ENCODE measurements around the gene PDIK1L.
A peak's percentile ranks its signal among the peaks of the same experiment; 100 is the strongest.

The PDIK1L gene

DNA sequence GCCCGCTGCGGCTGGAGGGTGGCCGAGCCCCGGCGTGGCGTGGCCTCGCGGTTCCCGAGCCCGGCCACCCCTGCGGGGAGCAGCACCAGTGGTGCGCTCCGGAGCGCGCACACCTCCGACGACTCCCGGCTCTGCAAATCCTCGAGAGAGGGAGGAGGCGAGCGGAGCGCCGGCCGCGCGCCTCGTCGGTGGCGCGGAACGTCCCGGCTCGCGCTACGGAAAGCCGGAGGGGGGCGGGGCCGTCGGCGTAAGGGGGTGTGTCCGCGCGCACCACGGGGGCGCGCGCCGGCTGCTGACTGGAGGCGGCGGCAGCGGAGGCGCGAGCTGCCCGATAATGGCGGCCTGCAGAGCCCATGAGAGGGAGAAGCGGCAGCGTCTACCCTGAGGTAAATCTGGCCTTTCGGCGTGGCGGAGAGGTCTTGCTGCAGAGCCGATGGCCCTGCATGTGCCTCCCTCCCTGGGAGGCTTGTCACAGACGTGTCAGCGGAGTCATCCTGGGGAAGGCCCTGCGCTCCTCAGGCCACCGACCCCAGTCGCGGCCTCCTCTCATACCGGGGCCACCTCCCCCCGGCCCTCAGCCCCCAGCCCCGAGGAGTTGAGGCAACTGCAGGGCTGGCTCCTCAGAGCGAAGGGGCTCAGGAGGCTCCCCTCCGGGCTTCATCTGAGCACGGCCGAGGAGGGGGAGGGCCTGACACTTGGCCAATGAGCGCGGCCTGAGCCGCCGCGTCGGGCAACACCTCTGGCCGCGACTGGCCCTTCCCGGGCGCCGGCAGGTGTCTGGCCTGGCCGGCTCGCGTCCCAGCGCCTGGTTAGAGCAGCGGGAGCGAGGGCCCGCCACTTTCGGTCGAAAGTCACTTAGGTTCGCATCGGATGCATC is at the start of gene PDIK1L:
Gene PDIK1L, plus strand, starts transcription at position 295 of the 877 bp plus-strand sequence. CDS start 2,485 bp downstream, outside the sequence.
- peak; percentile 52 for DNase-seq

DNA sequence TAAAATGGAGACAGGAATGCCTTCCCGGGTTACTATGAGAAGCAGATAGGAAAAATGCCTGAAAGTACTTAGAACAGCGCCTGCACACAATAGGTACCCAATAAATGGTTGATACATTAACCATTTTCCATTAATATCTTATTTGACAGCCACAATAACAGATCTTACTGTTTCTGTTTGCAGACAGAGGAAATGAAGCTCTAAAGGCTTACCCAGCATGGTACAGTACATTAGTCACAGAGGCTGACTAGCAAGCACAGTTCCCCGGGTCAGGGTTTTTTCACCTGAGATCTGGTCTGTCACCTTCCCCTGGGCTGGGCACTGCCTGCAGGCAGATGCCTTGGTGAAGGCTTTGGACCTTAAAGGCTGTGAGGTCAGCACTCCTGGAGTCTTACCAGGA is 47.1 kb upstream of the PDIK1L start:
- no peak for DNase-seq

DNA sequence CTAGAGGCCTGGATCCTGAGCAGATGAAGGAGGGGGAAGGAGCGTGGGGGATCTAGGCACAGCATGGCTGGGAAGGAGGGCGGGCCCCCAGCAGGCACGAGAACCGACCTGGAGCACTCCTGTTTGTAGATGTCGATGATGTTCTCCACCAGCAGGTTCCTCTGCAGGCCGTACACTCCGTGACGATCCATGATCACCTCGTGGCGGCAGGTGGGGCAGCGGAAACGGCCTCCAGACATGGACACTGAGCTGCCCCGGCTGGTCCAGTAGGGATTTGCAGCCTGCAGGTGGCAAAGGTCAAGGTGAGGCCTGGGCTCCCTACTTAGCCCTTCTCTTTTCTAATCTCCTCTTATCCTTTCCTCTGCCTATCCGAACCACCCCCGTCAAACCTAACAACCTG is 45.5 kb upstream of the PDIK1L start:
- no peak for DNase-seq

- no peak for DNase-seq
Observed at GRCh38 chr1:26066857-26067256, 44.8 kb upstream of the PDIK1L start.

DNA sequence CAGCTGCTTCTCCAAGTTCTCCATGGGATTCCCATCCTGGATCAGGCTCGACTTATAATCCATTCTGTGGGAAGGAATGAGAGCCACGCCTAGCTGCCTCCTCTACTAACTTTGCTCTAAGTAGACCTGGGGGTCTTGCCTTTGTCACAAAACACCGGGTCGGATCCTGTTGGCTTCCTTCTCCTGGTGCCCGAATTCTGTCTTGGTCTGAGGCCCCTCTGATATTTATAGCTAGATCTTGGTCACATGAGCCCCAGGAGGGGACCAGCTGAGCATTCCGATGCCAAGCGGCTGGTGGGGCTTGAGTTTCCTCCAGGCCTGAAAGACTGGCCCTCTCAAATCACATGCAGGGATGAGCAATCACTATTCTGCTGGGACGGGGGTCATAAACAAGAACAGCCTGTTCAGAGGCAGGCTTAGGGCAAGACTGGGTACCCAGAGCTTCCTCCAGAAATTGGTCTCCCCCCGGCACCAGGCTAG is 44.2 kb upstream of the PDIK1L start, which contains the start of gene TRIM63:
Gene TRIM63, minus strand, starts transcription at position 199 of the 480 bp plus-strand sequence. Its CDS starts 136 bp downstream, at position 63.
- no peak for DNase-seq

DNA sequence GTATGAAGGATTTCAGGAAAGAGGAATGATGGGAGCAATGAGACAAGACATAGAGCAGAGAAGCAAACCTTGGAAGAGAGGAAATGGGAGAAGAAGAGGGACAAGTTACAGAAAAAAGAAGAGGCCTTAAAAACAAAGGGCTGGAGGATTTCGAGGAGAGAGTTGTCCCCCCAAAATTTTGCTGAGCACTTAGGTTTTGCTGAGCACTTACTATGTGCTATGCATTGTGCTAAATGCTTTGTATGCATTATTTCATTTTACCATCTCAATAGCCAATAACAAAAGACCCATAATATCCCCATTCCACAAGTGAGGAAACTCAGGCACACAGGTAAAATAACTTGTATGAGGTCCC is 41.7 kb upstream of the PDIK1L start:
- no peak for DNase-seq

- DNase-seq = no peak
Observed at GRCh38 chr1:26070296-26070962, 41.2 kb upstream of the PDIK1L start.

GRCh38 chr1:26070963-26071342 is 40.7 kb upstream of the PDIK1L start:
- no peak for DNase-seq

DNA sequence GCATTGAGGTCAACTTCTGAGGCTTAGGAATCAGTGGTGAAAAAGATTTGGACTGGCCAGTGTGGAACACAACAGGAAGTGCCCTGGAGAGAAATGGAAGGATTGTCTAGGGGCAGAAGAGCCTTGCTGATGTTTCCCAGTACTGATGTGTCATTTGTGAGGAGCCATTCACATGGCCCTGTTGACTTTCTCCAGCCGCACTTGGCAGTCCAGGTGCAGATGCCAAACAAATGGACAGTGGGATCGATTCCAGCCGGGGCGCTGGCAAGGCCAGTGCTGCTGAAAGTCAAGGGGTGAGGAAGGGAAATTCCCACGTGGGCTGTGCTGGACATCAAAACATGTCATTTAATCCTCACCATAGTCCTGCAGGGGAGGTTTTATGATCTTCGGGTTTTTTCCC is 39.3 kb upstream of the PDIK1L start:
- DNase-seq = no peak

- DNase-seq = no peak
Observed at GRCh38 chr1:26075421-26076144, 36.0 kb upstream of the PDIK1L start.

- DNase-seq = no peak
Observed at GRCh38 chr1:26077524-26077923, 34.1 kb upstream of the PDIK1L start.

- DNase-seq = no peak
Observed at GRCh38 chr1:26078286-26079177, 33.1 kb upstream of the PDIK1L start.

GRCh38 chr1:26079178-26079563 is 32.5 kb upstream of the PDIK1L start:
- DNase-seq = no peak

DNA sequence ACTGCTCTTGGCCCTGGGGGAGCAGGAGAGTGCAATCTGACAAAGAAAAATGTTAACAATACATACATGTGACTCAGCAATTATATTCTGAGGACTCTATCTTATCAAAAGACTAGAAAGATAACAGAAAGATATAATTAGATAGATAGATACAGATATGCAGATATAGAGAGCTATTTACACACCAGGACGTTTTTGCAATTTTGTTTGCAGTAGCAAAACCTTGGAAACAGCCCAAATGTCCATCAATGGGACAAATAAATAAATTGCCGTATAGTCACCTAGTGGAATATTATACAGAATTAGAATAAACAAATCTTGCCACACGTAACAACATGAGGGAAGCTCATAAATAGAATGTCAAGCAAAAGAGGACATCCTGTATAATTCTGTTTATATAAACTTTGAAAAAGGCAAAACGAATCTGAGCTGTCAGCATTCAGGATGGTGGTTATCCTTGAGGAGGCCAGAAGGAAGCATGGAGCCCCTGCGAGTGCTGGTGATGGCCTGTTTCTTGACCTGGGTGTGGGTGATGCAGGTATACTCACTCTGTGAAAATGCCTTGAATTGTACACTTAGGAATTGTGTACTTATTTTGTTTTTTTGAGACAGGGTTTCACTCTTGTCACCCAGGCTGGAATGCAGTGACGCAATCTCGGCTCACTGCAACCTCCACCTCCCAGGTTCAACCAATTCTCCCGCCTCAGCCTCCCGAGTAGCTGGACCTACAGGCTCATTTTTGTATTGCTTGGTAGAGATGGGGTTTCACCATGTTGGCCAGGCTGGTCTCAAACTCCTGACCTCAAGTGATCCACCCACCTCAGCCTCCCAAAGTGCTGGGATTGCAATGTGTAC is 31.4 kb upstream of the PDIK1L start:
- DNase-seq = no peak

- no peak for DNase-seq
Observed at GRCh38 chr1:26081267-26082019, 30.2 kb upstream of the PDIK1L start.

DNA sequence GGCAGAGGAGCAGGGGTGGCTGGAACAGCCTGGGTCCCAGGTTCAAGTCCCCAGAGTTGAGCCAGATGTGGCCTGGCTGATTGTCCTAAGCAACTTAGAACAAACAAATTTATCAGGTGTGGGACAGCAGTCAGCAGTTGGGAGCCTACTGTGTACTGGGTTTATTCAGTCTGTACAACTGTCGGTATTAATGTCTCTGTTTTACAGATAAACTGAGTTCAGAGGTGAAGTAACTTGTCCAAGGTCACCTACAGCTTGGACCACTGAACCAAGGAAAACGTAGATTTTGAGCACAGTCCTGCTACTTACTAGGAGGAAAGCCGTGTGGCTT is 29.6 kb upstream of the PDIK1L start:
- DNase-seq = no peak

GRCh38 chr1:26083208-26083607 is 28.4 kb upstream of the PDIK1L start:
- no peak for DNase-seq

DNA sequence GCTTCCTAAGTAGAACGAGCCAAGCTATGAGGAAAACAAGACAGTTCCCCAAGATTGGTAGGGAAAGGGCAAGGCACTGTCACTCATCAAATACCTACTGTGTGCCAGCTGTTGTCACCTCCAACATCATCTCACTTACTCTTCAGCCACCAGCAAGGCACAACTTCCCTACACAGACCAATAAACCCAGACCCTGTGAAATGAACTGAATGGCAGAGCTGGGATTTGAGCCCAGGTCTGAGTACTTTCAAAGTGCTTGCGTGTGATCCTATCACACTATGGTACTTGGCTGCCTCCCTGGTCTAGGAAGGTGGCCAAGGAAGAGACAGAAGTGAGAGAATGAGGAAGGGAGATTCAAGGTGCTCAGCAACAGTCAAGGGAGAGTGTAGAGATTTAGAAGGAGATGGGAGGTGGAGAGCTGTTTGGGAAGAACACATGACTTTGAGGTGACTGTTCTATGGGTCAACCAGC is 27.5 kb upstream of the PDIK1L start:
- no peak for DNase-seq

GRCh38 chr1:26084844-26085243 is 26.8 kb upstream of the PDIK1L start:
- DNase-seq = no peak

DNA sequence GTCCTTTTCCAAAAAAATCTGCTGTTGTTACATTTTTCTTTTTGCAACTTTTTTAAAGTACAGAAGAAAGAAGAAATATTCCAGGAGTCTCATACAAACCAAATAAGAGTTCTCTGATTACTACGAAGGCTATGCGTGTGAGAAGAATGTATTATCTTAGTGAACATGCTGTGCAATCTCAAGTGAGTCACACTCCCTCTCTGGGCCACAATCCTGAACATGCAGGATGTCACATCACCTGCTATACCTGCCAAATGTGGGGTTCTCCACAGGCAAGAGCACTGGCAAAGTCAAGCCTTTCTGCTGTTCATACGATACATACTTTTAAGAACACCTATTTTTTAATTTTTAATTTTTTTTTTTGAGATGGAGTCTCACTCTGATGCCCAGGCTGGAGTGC is 22.5 kb upstream of the PDIK1L start:
- no peak for DNase-seq

GRCh38 chr1:26090893-26091292 is 20.7 kb upstream of the PDIK1L start:
- DNase-seq = no peak

All from SIG-M5 (cell line).